GM04503 (cell line): Measurements from ENCODE around the gene FIBP.
A peak's percentile ranks its signal among the peaks of the same experiment; 100 is the strongest.

ENCODE experiments used
- DNase-seq: peaks from one replicate; pipeline ENCODE4 v3.0.0-alpha.2; 2012; ENCODE audit warnings: low read depth

FIBP gene

DNA sequence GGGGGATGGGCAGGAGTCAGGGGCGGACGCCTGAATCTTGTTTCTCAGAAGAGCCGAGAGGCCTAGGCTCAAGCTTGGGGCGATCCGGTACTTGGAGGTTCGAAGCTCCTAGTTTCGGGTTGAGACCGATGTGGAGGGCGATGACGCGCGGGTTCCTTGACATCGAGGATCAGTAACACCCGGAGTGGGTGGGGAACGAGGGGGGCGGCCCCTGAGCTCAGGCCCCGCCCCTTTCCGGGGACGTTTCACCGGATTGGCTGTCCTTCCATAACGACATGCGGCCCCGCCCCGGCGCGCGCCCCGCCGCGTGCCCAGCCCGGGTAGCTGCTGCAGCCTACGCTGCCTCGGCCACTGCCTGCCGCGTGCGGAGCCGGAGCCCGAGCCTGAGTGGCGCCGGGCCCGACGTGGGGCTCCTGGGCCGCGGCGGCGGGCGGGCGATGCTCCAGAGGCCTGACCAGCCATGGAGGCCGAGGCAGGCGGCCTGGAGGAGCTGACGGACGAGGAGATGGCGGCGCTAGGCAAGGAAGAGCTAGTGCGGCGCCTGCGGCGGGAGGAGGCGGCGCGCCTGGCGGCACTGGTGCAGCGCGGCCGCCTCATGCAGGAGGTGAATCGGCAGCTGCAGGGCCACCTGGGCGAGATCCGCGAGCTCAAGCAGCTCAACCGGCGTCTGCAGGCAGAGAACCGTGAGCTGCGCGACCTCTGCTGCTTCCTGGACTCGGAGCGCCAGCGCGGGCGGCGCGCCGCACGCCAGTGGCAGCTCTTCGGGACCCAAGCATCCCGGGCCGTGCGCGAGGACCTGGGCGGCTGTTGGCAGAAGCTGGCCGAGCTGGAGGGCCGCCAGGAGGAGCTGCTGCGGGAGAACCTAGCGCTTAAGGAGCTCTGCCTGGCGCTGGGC lies 2.3 kb upstream of the FIBP start, which contains the start of gene CCDC85B:
Gene CCDC85B (plus strand): TSS at position 350 of the 895 bp plus-strand sequence. CDS start 111 bp downstream, at position 461.
- DNase-seq = peak; percentile 72

DNA sequence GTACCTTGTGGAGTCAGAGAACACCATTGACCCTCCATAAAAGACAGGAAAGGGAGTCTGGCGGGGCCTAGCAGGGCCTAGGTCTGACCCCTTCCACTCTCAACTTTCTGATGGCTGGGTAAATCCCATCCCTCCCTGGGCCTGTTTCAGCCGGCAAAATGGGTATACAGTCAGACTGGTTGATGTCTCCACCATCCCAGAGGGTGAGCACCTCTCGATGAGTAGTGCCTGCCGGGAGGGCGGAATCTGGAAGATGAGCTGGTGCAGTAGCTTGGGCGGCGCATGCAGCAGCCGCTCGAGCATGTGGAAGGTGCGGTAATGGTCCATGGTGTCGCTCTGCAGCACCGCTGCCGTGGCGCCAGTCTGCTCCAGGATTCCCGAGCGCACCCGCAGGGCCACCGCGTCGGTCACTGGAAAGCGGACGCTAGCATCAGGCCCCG lies 528 bp downstream of the FIBP start:
- DNase-seq = no peak

DNA sequence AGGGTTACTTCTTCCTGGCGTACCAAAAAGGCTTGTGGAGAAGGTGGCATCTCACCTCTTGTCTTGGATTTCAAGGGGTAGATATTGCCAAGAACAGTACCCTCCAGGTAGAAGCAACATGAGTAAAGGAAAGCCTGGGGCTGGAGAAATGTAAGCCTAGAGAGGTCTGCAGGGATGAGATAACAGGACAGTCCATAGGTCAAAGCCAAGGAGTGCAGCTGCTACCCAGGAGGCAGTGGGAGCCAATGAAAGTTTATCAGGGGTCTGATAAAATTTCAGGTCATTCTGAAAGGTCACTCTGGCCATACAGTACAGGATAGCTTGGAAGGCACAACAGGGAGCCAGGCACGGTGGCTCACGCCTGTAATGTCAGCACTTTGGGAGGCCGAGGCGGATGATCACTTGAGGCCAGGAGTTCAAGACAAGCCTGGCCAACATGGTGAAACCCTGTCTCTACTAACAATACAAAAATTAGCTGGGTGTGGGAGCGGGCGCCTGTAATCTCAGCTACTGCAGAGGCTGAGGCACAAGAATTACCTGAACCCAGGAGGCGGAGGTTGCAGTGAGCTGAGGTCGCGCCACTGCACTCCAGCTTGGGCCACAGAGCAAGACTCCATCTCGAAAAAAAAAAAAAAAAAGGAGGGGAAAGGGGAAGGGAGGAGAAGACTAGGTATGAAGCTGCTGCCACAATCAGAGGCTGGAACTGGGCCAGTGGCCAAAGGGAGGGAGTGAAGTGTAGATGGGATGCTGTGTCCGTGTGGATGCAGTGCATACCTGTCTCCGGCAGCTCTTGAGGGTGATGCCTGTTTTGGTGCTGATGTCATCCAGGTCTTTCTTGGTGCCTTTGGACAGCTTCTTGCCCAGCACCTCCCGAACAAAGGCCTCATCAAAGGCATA lies 1.2 kb downstream of the FIBP start:
- DNase-seq = no peak

- no peak for DNase-seq
Measured at GRCh38 chr11:65885808-65886536, 2.3 kb downstream of the FIBP start.

DNA sequence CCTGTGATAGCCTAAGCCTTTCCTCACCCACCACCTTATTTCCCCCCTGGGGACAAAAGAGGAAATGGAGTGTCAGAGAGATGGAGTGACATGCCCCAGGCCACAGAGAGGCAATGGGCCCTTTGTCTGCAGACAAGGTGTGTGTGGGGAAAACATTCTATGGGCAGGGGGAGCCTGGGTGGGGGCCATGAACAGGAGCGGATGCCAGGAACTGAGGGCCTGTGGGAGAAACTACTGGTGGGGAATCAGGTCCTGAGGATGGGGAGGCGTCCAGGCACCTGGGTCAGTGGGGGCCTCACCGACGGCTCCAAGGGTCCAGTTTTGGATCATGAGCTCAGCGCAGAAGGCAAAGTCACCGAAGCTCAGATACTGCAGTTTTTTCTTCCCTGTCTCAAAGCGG lies 3.0 kb downstream of the FIBP start:
- DNase-seq = no peak

- no peak for DNase-seq
Measured at GRCh38 chr11:65884716-65885092, 3.6 kb downstream of the FIBP start.

DNA sequence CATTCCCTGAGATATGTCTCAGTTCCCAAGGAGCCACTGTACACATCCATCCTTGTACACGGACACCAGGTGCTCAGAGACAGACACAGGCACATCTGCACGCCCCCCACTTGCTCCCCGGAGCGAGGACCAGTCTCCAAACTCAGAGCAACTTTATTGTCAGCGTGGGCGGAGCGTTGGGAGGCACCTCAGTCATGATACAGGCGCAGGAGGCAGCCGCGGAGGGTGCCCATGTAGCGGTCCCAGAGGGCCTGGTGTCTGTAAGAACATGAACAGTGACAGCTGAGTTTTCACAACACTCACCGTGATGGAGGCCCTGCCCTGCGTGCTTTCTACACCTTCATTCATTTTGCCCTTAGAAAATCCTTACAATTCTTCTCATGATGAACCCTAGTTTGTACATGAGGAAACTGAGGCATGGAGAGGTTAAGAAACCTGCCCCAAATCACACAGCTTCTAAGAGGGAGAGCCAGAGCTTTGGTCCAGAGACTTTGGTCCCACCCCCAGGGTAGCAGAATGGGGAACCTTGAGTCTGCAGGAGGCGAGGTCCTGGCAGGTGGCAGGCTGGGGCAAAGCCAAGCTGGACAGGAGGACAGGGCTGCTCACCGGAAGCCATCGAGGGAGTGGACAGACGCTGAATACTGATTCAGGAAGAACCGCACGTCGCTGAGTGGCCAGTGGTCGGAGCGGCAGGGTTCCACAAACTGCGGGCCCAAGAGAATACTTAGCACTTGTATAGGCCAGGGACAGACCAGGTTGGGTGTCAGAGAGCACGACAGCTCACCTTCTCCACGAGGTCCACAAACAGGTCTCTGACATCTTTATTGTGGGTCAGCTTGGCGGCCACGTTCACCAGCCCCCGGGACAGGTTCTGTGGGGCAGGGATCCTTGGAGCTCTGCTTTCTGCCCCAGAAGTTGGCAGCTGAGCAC lies 4.2 kb downstream of the FIBP start:
- no peak for DNase-seq

GRCh38 chr11:65883058-65883761 lies 5.1 kb downstream of the FIBP start:
- DNase-seq = no peak

DNA sequence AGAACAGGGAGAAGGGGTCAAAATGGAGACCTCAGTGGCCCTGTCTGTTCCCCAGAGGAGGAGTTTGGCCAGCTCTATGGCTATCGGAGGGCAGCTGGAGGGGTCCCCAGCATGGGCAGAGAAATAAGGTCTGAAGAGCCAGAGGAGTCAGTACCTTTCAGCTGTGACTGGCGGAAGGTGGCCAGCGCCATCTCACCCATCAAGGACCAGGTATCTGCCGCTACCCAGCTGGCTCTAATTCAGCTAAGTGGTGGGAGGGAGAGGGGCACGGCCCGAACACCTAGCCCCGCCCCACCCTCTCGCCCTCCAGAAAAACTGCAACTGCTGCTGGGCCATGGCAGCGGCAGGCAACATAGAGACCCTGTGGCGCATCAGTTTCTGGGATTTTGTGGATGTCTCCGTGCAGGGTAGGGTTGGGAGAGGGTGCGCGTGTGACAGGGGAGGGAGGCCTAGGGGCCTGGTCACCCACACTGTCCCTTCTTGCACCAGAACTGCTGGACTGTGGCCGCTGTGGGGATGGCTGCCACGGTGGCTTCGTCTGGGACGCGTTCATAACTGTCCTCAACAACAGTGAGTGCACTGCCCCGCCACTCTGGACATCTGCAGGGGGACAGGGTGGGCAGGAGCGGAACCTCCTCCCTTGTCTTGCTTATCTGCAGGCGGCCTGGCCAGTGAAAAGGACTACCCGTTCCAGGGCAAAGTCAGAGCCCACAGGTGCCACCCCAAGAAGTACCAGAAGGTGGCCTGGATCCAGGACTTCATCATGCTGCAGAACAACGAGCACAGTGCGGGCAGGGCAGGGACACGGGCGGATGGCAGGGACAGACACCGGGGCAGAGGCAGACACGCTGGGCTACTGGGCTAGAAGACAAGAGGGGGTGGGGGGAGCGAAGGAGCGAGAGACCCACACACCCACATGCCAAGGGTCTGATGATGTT lies 5.9 kb downstream of the FIBP start:
- no peak for DNase-seq

DNA sequence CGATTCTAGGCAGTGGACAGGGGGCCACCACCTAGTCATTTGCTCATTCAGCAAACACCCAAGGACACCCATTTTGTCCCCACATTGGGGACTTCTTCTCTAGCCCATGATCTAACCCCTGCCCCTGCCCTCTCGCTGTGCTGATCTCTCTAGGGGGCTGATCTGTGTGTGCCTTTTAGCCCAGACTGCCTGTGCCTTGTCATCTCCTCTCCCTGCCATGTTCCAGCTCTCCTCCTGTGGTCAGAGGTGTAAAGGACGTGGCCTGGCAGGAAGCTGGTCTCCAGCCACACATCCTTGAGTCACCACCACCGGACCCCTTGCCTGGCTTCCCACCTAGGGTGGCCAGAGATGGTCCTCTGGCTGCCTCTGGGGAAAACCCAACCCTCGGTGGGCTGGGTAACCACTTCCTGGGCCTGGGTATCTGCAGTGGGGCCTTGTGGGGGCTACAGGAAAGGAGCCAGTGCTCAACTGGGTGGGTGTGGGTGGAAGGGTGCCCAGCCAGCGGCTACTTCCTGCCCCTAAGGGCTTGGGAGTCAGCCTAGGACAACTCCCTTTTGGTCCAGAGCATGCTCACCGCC lies 7.3 kb downstream of the FIBP start:
- no peak for DNase-seq

GRCh38 chr11:65880027-65880426 lies 8.2 kb downstream of the FIBP start:
- DNase-seq = no peak

DNA sequence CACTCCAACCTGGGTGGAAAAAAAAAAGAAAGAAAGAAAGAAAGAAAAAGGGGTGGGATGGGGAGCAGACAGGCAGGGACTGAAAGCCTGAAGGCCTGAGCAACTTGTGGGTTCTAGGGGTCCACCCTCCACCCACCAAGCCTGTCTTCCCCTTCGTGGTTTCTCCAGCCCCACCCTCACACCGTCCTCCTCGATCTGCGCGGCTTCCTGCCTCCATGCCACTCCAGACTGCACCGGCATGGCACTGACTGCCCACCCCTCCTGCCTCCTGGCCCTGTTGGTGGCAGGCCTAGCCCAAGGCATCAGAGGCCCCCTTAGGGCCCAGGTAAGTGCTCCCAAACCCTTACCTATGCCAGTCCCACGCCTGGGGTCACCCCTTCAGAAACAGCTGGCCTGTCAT lies 8.7 kb downstream of the FIBP start, which contains the start of gene CTSW:
Gene CTSW (plus strand): TSS at position 221 of the 400 bp plus-strand sequence. CDS start 18 bp downstream, at position 239.
- no peak for DNase-seq

- no peak for DNase-seq
Measured at GRCh38 chr11:65873318-65874156, 14.7 kb downstream of the FIBP start.

DNA sequence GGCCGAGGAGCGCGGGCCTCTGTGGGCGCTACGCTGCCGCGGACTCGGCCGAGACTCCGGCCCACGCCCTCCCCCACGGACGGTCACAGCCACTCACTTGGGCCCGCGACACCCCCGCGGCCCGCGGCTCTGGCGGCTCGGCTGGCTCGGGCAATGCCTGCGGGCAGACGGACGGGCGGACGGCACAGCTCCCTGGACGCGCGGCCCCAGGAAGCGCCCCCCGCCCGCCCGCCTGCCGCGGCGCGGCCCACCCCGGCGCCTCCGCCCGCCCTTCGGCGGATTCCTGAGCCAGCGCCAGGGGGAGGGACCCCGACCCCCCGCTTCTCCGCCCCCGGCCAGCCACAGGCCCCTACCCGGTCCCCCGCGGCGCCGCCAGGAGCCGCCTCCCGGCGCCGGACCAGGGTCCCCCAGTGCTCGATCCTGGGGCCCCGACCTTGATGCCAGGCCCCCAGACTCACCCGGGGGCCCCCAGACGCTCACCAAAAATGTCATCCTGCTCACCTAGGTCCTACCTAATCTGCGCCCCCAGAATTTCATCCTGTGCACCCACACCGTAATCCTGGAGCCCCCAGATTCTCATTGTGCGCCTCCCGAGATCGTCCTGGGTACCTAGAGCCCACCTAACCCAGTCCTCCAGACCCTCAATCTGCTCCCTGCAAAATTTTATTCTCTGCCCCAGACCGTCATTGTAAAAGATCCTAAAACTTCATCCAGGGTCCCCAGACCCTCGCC lies 15.5 kb downstream of the FIBP start, which contains the start of gene EFEMP2:
Gene EFEMP2 (minus strand): TSS at position 215 of the 732 bp plus-strand sequence. CDS start 446 bp downstream, outside the sequence.
- no peak for DNase-seq

GRCh38 chr11:65871811-65872548 lies 16.3 kb downstream of the FIBP start:
- DNase-seq = no peak
